Nephron progenitor cell (in vitro differentiated cells): ENCODE results near the gene PABPN1.
"Not testable (repeated sequence)": the region's sequence is repeated elsewhere in the genome, so short reads cannot be mapped to it uniquely, and the experiment has no call there.

ENCODE experiments used
- DNase-seq: peaks from one replicate; pipeline ENCODE4 v3.0.0; 2021
- H3K27ac Mint-ChIP-seq: 2 replicates; pipeline ENCODE4 v1.8.0; 2021; ENCODE audit warnings: mild to moderate bottlenecking, moderate library complexity, mixed read lengths
- H3K27me3 Mint-ChIP-seq: 2 replicates; pipeline ENCODE4 v1.8.0; 2021; ENCODE audit warnings: mild to moderate bottlenecking, low read depth, mixed read lengths; ENCODE audit not compliant: poor library complexity
- H3K36me3 Mint-ChIP-seq: 2 replicates; pipeline ENCODE4 v1.8.0; 2021; ENCODE audit warnings: low read depth, mixed read lengths
- H3K4me1 Mint-ChIP-seq: 2 replicates; pipeline ENCODE4 v1.8.0; 2021; ENCODE audit warnings: mixed read lengths
- H3K4me3 Mint-ChIP-seq: 2 replicates; pipeline ENCODE4 v1.8.0; 2021; ENCODE audit warnings: mild to moderate bottlenecking, moderate library complexity, mixed read lengths
- H3K9me3 Mint-ChIP-seq: 2 replicates; pipeline ENCODE4 v1.8.0; 2021; ENCODE audit warnings: mild to moderate bottlenecking, moderate library complexity, mixed read lengths
- CTCF ChIP-seq: fragments of 200-600 bp; sonication (generic); IDR thresholded peaks from 2 replicates; pipeline ENCODE4 v1.5.0; 2021; ENCODE audit warnings: antibody characterized with exemption

The PABPN1 gene

GRCh38 chr14:23320584-23321571, at the start of gene PABPN1:
PABPN1 (plus strand) TSS chr14:23321457; CDS start chr14:23321470, 13 bp downstream.
- no peak for TF ChIP-seq CTCF
- peaks cover 57% of the 10 kb centered on the region for H3K36me3 Mint-ChIP-seq

GRCh38 chr14:23275412-23275811, 45.8 kb upstream of the PABPN1 start:
- peaks cover 62% of the 10 kb centered on the region for H3K36me3 Mint-ChIP-seq
- TF ChIP-seq CTCF = no peak
- H3K4me3 Mint-ChIP-seq = no peak overlapping the region
- H3K27ac Mint-ChIP-seq = no peak overlapping the region
- no peaks in the 10 kb centered on the region for H3K27me3 Mint-ChIP-seq
- no peaks in the 10 kb centered on the region for H3K9me3 Mint-ChIP-seq
- peaks cover 13% of the 10 kb centered on the region for H3K4me1 Mint-ChIP-seq
- DNase-seq = no peak

More at GRCh38 chr14:23320584-23321571, at the start of gene PABPN1:
- DNase-seq = peak; percentile 96
- peak within 1 kb of the TSS; percentile 99 for H3K27ac Mint-ChIP-seq
- H3K9me3 Mint-ChIP-seq = no peaks in the 10 kb centered on the region
- no peaks in the 10 kb centered on the region for H3K27me3 Mint-ChIP-seq
- H3K4me1 Mint-ChIP-seq = peaks cover 49% of the 10 kb centered on the region
- H3K4me3 Mint-ChIP-seq = peak within 1 kb of the TSS; percentile 90

GRCh38 chr14:23277189-23277588, 44.1 kb upstream of the PABPN1 start:
- H3K36me3 Mint-ChIP-seq = peaks cover 56% of the 10 kb centered on the region
- no peak overlapping the region for H3K27ac Mint-ChIP-seq
- H3K9me3 Mint-ChIP-seq = no peaks in the 10 kb centered on the region
- no peak for DNase-seq
- H3K27me3 Mint-ChIP-seq = no peaks in the 10 kb centered on the region
- TF ChIP-seq CTCF = no peak
- H3K4me3 Mint-ChIP-seq = no peak overlapping the region
- peaks cover 21% of the 10 kb centered on the region for H3K4me1 Mint-ChIP-seq

- not testable (repeated sequence) for H3K9me3 Mint-ChIP-seq, H3K27me3 Mint-ChIP-seq, H3K4me3 Mint-ChIP-seq, DNase-seq, H3K27ac Mint-ChIP-seq
- peaks cover 56% of the 10 kb centered on the region for H3K36me3 Mint-ChIP-seq
- H3K4me1 Mint-ChIP-seq = peaks cover 24% of the 10 kb centered on the region
Measured at GRCh38 chr14:23277928-23278327, 43.3 kb upstream of the PABPN1 start.

GRCh38 chr14:23281247-23281646, 40.0 kb upstream of the PABPN1 start:
- DNase-seq = no peak
- peaks cover 48% of the 10 kb centered on the region for H3K4me1 Mint-ChIP-seq
- H3K27me3 Mint-ChIP-seq = no peaks in the 10 kb centered on the region
- no peak overlapping the region for H3K4me3 Mint-ChIP-seq
- peaks cover 35% of the 10 kb centered on the region for H3K36me3 Mint-ChIP-seq
- no peaks in the 10 kb centered on the region for H3K9me3 Mint-ChIP-seq
- H3K27ac Mint-ChIP-seq = no peak overlapping the region
- TF ChIP-seq CTCF = no peak

GRCh38 chr14:23284654-23285529, 36.4 kb upstream of the PABPN1 start:
- Mint-ChIP-seq H3K36me3 (peaks cover 4% of the 10 kb centered on the region), H3K27ac (peak overlapping the region; percentile 31)

More at GRCh38 chr14:23284654-23285529, 36.4 kb upstream of the PABPN1 start:
- Mint-ChIP-seq H3K4me3 (peak overlapping the region; percentile 97), H3K4me1 (peaks cover 53% of the 10 kb centered on the region), H3K9me3 (no peaks in the 10 kb centered on the region), H3K27me3 (peaks cover 19% of the 10 kb centered on the region)
- DNase-seq = no peak
- no peak for TF ChIP-seq CTCF
